ENCODE results near the gene CELF2.

DNA sequence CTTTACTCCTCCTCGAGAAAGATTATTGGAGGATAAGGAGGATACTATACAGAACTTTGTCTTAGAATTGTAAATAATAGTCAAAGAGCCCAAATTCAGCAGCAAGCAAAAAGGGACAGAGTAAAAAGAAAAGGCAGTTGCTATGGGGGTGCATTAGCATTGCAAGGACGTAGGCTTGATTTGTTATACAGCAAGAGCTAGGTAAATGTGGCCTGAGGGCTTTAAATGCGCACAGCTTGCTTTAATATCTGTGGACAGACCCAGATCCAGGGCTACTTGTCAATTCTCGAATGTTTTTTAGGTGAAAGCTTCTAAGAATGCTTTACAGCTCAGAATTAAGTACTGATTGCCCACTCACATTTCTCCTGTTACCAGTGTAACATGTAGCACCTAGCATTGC, 58.5 kb downstream of the CELF2 start:
- no peak for TF ChIP-seq EZH2 (IDR thresholded peaks at IDR 0.05)
- TF ChIP-seq CTCF (IDR thresholded peaks at IDR 0.05) = no peak
- TF ChIP-seq EZH2phosphoT487 (IDR thresholded peaks at IDR 0.05) = no peak
